ENCODE results near the gene ABI3BP. TPM values are rescaled to one million over a fixed set of nuclear protein-coding genes. Genes with fewer than 3 reads are reported as not detected.

ABI3BP gene
- polyA plus RNA-seq, 1 of the 3 experiments (the other 2 are of a cell fraction) = 8.4 TPM

GRCh38 chr3:100972867-100973266, 20.4 kb downstream of the ABI3BP start (continued):
- TF ChIP-seq TCF12 (IDR thresholded peaks at IDR 0.05) (no peak), RCOR1 (IDR thresholded peaks at IDR 0.05; ENCODE audit: low read length) (no peak)

GRCh38 chr3:100972301-100972844, 20.8 kb downstream of the ABI3BP start:
- Histone ChIP-seq H4K20me1 (ENCODE audit: insufficient read depth) (no peaks in the 10 kb centered on the region), H3K4me2 (no peak overlapping the region), H3K4me3 (ENCODE audit: low read depth in 2 of 2, low read length in 1 of 2) (no peak overlapping the region), H3F3A (replicated peaks; ENCODE audit: insufficient read depth) (no peaks in the 10 kb centered on the region), H3K9me3 (no peaks in the 10 kb centered on the region), H3K4me1 (ENCODE audit: control insufficient read depth in 1 of 2, insufficient read depth in 2 of 2, low read depth in 1 of 2, low read length in 1 of 2) (peaks cover 0 to 15% of the 10 kb centered on the region in 2 experiments; a peak in 2 of 4 replicates), H3K79me2 (ENCODE audit: insufficient read depth) (no peaks in the 10 kb centered on the region), H3K9me2 (no peaks in the 10 kb centered on the region), H3K9ac (no peak overlapping the region), H3K27me3 (ENCODE audit: insufficient read depth) (no peaks in the 10 kb centered on the region), H2AFZ (ENCODE audit: low read depth) (0 out of 2 replicates have a peak overlapping the region, but pooled peaks have one; percentile 8), H3K27ac (ENCODE audit: low read depth in 2 of 2, low read length in 1 of 2) (peak overlapping the region in 1 of 2 experiments; percentile 53; a peak in 1 of 4 replicates), H3K36me3 (replicated peaks in 1 of 2; ENCODE audit: control insufficient read depth in 1 of 2, insufficient read depth in 2 of 2, low read length in 1 of 2) (no peaks in the 10 kb centered on the region)
- DNase-seq = no peak
- WGBS (ENCODE audit: low lambda C conversion rate) = 59% methylated on average over 2 of the region's 2 CpGs
- POLR2A ChIA-PET = no interaction called here
- TF ChIP-seq JUND (IDR thresholded peaks at IDR 0.05) (no peak), NFIC (IDR thresholded peaks at IDR 0.05; ENCODE audit: borderline replicate concordance) (no peak), TAF1 (IDR thresholded peaks at IDR 0.05; ENCODE audit: borderline replicate concordance, low read depth, low read length) (no peak), GATA2 (CRISPR knock-in tag; IDR thresholded peaks at IDR 0.05) (no peak), ELF1 (IDR thresholded peaks at IDR 0.05) (no peak), TCF12 (IDR thresholded peaks at IDR 0.05) (no peak), USF1 (IDR thresholded peaks at IDR 0.05; ENCODE audit: borderline replicate concordance, low read depth) (no peak), FOXJ3 (CRISPR knock-in tag; IDR thresholded peaks at IDR 0.05) (no peak), MXI1 (IDR thresholded peaks at IDR 0.05; ENCODE audit: low read depth, low read length) (no peak), GABPA (IDR thresholded peaks at IDR 0.05; ENCODE audit: low read depth) (no peak), FOSL2 (IDR thresholded peaks at IDR 0.05; ENCODE audit: borderline replicate concordance, low read depth) (no peak), MEF2A (IDR thresholded peaks at IDR 0.05; ENCODE audit: borderline replicate concordance, low read depth) (no peak), SIN3A (IDR thresholded peaks at IDR 0.05; ENCODE audit: borderline replicate concordance, low read depth, low read length) (no peak), RFX5 (IDR thresholded peaks at IDR 0.05; ENCODE audit: low read length) (no peak)
- TF ChIP-seq, protein P1, sequence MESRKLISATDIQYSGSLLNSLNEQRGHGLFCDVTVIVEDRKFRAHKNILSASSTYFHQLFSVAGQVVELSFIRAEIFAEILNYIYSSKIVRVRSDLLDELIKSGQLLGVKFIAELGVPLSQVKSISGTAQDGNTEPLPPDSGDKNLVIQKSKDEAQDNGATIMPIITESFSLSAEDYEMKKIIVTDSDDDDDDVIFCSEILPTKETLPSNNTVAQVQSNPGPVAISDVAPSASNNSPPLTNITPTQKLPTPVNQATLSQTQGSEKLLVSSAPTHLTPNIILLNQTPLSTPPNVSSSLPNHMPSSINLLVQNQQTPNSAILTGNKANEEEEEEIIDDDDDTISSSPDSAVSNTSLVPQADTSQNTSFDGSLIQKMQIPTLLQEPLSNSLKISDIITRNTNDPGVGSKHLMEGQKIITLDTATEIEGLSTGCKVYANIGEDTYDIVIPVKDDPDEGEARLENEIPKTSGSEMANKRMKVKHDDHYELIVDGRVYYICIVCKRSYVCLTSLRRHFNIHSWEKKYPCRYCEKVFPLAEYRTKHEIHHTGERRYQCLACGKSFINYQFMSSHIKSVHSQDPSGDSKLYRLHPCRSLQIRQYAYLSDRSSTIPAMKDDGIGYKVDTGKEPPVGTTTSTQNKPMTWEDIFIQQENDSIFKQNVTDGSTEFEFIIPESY (IDR thresholded peaks at IDR 0.05; ENCODE audit: borderline replicate concordance, low read depth) = no peak
- CTCF ChIA-PET = interaction anchor here (1.0 to 1.9 kb wide), 5 partner anchors 9 to 223 kb away, joined by 3 to 4 read pairs (median 3); no protein-coding TSS in a partner anchor
